ENCODE results near the gene SLC16A11. TPM values are rescaled to one million over a fixed set of nuclear protein-coding genes. Genes with fewer than 3 reads are reported as not detected.

The SLC16A11 gene
- total and polyA plus RNA-seq, 10 of the 15 experiments (the other 5 are each of a cell fraction or from before 2014, with no cell fraction given), result 0.11 to 2.7 (median 0.84) TPM

DNA sequence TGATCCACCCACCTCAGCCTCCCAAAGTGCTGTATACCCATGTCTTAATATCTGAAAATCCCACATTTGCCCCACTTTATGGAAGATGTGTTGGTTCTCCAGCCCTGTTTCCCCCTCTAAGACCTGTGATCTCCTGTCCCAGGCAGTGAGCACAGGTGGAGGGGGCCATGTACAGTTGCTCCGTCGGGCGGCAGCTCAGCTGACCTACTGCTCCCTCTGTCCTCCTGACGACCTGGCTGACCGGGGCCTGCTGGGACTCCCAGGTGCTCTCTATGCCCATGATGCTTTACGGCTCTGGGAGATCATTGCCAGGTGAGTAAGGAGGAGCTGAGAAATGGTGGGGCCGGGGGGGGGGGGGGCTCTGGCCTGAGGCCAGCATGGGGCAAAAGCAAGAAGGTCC is 38.2 kb downstream of the SLC16A11 start:
- Histone ChIP-seq H3K36me3 (ENCODE audit: control insufficient read depth in 2 of 2, insufficient read depth in 2 of 2, low read length in 1 of 2) (peaks cover 2 to 11% of the 10 kb centered on the region in 2 experiments), H3K9ac (ENCODE audit: control insufficient read depth, insufficient read depth, low read length) (no peak overlapping the region), H3K27me3 (replicated peaks in 1 of 2; ENCODE audit: control insufficient read depth in 2 of 2, insufficient read depth in 2 of 2, low read length in 1 of 2) (no peaks in the 10 kb centered on the region), H3K4me1 (ENCODE audit: control insufficient read depth, insufficient read depth, low read length) (0 out of 2 replicates have a peak, but pooled peaks cover under 1% of the 10 kb centered on the region), H4K20me1 (ENCODE audit: control insufficient read depth, insufficient read depth) (no peaks in the 10 kb centered on the region), H3K4me2 (ENCODE audit: control insufficient read depth, insufficient read depth) (no peak overlapping the region), H3K79me2 (ENCODE audit: control insufficient read depth, insufficient read depth, low read length) (peaks cover 13% of the 10 kb centered on the region), H3K27ac (ENCODE audit: control insufficient read depth, insufficient read depth) (no peak overlapping the region), H3K9me3 (replicated peaks; ENCODE audit: control insufficient read depth, insufficient read depth, low read length) (no peaks in the 10 kb centered on the region), H2AFZ (ENCODE audit: control insufficient read depth, low read depth, low read length) (no peak overlapping the region), H3K4me3 (no peak overlapping the region)
- DNase-seq (ENCODE audit: low read depth, low spot score), result no peak
- intact Hi-C loops (cut with micrococcal nuclease; ENCODE audit: unreplicated experiment) (loop anchor here (2.0 kb wide), 2 partner anchors 163 to 339 kb away; no protein-coding TSS in a partner anchor), in situ Hi-C loops (cut with MboI) (loop anchor here (5.0 to 10.0 kb wide), 2 partner anchors 93 to 161 kb away; no protein-coding TSS in a partner anchor)
- ATAC-seq, result no peak
- WGBS (ENCODE audit: insufficient coverage, insufficient replicate concordance, low lambda C conversion rate, missing lambda C conversion rate), result 87% methylated on average over 6 of the region's 7 CpGs
- ChIA-PET RAD21 (ENCODE audit: unreplicated experiment) (interaction anchor here (0.6 to 3.8 kb wide), 7 partner anchors 70 to 340 kb away, joined by 3 to 40 read pairs (median 7); no protein-coding TSS in a partner anchor), SMC1A (ENCODE audit: uncharacterized antibody, unreplicated experiment) (interaction anchor here (3.6 to 5.2 kb wide), 3 partner anchors 16 to 163 kb away, joined by 22 to 51 read pairs (median 41); partner anchors contain the start of gene BCL6B), CTCF (interaction anchor here (0.6 to 15.9 kb wide), 7 partner anchors 13 to 171 kb away, joined by 3 to 237 read pairs (median 116); a partner anchor contains a TSS), POLR2A (interaction anchor here (0.6 to 0.7 kb wide), 2 partner anchors 337 to 1354 kb away, joined by 4 to 7 read pairs; no protein-coding TSS in a partner anchor)
- no peak for FAIRE-seq
- BruUV-seq (replicated peaks), result no TSS peak
- no peak for TF ChIP-seq ZNF384 (IDR thresholded peaks at IDR 0.05; ENCODE audit: borderline replicate concordance, low read depth, low read length)
- no peak for TF ChIP-seq EZH2 (IDR thresholded peaks at IDR 0.05; ENCODE audit: borderline replicate concordance, control insufficient read depth, low read depth, low read length)
- TF ChIP-seq STAT1 (conservative IDR thresholded peaks at IDR 0.05), result no peak
- no peak for TF ChIP-seq CEBPB (IDR thresholded peaks at IDR 0.05; ENCODE audit: borderline replicate concordance in 1 of 2, low read depth in 2 of 2, low read length in 2 of 2)
- TF ChIP-seq NRF1 (conservative IDR thresholded peaks at IDR 0.05; ENCODE audit: low read depth, low read length), result no peak
- no peak for TF ChIP-seq DPF2 (IDR thresholded peaks at IDR 0.05)
- no peak for TF ChIP-seq PAX5 (IDR thresholded peaks at IDR 0.05; ENCODE audit: borderline replicate concordance, low read depth, low read length)
- no peak for TF ChIP-seq ZBED1 (IDR thresholded peaks at IDR 0.05; ENCODE audit: borderline replicate concordance)
- TF ChIP-seq BACH1 (IDR thresholded peaks at IDR 0.05; ENCODE audit: borderline replicate concordance), result no peak
- no peak for TF ChIP-seq HDGF (IDR thresholded peaks at IDR 0.05)
- no peak for TF ChIP-seq PML (IDR thresholded peaks at IDR 0.05; ENCODE audit: low read length)
- no peak for TF ChIP-seq ETV6 (conservative IDR thresholded peaks at IDR 0.05 in 1 of 2, IDR thresholded peaks at IDR 0.05 in 1 of 2; ENCODE audit: borderline replicate concordance in 1 of 2, low read depth in 1 of 2)
- TF ChIP-seq, protein P1, sequence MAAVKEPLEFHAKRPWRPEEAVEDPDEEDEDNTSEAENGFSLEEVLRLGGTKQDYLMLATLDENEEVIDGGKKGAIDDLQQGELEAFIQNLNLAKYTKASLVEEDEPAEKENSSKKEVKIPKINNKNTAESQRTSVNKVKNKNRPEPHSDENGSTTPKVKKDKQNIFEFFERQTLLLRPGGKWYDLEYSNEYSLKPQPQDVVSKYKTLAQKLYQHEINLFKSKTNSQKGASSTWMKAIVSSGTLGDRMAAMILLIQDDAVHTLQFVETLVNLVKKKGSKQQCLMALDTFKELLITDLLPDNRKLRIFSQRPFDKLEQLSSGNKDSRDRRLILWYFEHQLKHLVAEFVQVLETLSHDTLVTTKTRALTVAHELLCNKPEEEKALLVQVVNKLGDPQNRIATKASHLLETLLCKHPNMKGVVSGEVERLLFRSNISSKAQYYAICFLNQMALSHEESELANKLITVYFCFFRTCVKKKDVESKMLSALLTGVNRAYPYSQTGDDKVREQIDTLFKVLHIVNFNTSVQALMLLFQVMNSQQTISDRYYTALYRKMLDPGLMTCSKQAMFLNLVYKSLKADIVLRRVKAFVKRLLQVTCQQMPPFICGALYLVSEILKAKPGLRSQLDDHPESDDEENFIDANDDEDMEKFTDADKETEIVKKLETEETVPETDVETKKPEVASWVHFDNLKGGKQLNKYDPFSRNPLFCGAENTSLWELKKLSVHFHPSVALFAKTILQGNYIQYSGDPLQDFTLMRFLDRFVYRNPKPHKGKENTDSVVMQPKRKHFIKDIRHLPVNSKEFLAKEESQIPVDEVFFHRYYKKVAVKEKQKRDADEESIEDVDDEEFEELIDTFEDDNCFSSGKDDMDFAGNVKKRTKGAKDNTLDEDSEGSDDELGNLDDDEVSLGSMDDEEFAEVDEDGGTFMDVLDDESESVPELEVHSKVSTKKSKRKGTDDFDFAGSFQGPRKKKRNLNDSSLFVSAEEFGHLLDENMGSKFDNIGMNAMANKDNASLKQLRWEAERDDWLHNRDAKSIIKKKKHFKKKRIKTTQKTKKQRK (IDR thresholded peaks at IDR 0.05; ENCODE audit: low read depth, low read length), result no peak
- TF ChIP-seq, protein P2, sequence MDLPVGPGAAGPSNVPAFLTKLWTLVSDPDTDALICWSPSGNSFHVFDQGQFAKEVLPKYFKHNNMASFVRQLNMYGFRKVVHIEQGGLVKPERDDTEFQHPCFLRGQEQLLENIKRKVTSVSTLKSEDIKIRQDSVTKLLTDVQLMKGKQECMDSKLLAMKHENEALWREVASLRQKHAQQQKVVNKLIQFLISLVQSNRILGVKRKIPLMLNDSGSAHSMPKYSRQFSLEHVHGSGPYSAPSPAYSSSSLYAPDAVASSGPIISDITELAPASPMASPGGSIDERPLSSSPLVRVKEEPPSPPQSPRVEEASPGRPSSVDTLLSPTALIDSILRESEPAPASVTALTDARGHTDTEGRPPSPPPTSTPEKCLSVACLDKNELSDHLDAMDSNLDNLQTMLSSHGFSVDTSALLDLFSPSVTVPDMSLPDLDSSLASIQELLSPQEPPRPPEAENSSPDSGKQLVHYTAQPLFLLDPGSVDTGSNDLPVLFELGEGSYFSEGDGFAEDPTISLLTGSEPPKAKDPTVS (IDR thresholded peaks at IDR 0.05; ENCODE audit: low read depth, low read length), result no peak
- no peak for TF ChIP-seq NR2C1 (IDR thresholded peaks at IDR 0.05)

Data from GM12878 (cell line).